ENCODE data around the gene CEBPB.
"Not testable (repeated sequence)": the region's sequence is repeated elsewhere in the genome, so short reads cannot be mapped to it uniquely, and the experiment has no call there.

The CEBPB gene

GRCh38 chr20:50193199-50193835 is 2.7 kb downstream of the CEBPB start:
- no peak for DNase-seq (ENCODE audit: low read depth in 2 of 2)

GRCh38 chr20:50193836-50194421 is 3.3 kb downstream of the CEBPB start:
- no peak for DNase-seq (ENCODE audit: low read depth in 2 of 2)

- DNase-seq (ENCODE audit: low read depth in 2 of 2), result no peak
Measured at GRCh38 chr20:50194422-50194830, 3.8 kb downstream of the CEBPB start.

GRCh38 chr20:50194831-50195523 is 4.3 kb downstream of the CEBPB start:
- no peak for DNase-seq (ENCODE audit: low read depth in 2 of 2)

GRCh38 chr20:50195524-50196120 is 5.0 kb downstream of the CEBPB start:
- no peak for DNase-seq (ENCODE audit: low read depth in 2 of 2)

- DNase-seq (ENCODE audit: low read depth in 2 of 2), result no peak
Measured at GRCh38 chr20:50196248-50196647, 5.6 kb downstream of the CEBPB start.

- DNase-seq (ENCODE audit: low read depth in 2 of 2), result no peak
Measured at GRCh38 chr20:50196896-50197295, 6.3 kb downstream of the CEBPB start.

GRCh38 chr20:50197463-50198179 is 7.0 kb downstream of the CEBPB start:
- DNase-seq (ENCODE audit: low read depth in 2 of 2), result no peak

GRCh38 chr20:50198180-50198666 is 7.6 kb downstream of the CEBPB start:
- no peak for DNase-seq (ENCODE audit: low read depth in 2 of 2)

- DNase-seq (ENCODE audit: low read depth in 2 of 2), result no peak
Measured at GRCh38 chr20:50198716-50199115, 8.1 kb downstream of the CEBPB start.

GRCh38 chr20:50199703-50200102 is 9.1 kb downstream of the CEBPB start:
- DNase-seq (ENCODE audit: low read depth in 2 of 2), result no peak

GRCh38 chr20:50200482-50201104 is 10.0 kb downstream of the CEBPB start:
- DNase-seq (ENCODE audit: low read depth in 2 of 2), result no peak

- not testable (repeated sequence) for DNase-seq (ENCODE audit: low read depth in 2 of 2)
Measured at GRCh38 chr20:50201710-50202109, 11.1 kb downstream of the CEBPB start.

- DNase-seq (ENCODE audit: low read depth in 2 of 2), result no peak
Measured at GRCh38 chr20:50202677-50203076, 12.0 kb downstream of the CEBPB start.

GRCh38 chr20:50203951-50204937 is 13.6 kb downstream of the CEBPB start:
- DNase-seq (ENCODE audit: low read depth in 2 of 2), result no peak

- DNase-seq (ENCODE audit: low read depth in 2 of 2), result no peak
Measured at GRCh38 chr20:50207026-50207425, 16.4 kb downstream of the CEBPB start.

- no peak for DNase-seq (ENCODE audit: low read depth in 2 of 2)
Measured at GRCh38 chr20:50208085-50208491, 17.5 kb downstream of the CEBPB start.

- DNase-seq (ENCODE audit: low read depth in 2 of 2), result not testable (repeated sequence)
Measured at GRCh38 chr20:50208815-50209214, 18.2 kb downstream of the CEBPB start.

GRCh38 chr20:50210066-50210619 is 19.5 kb downstream of the CEBPB start:
- DNase-seq (ENCODE audit: low read depth in 2 of 2), result no peak

- no peak for DNase-seq (ENCODE audit: low read depth in 2 of 2)
Measured at GRCh38 chr20:50211091-50211490, 20.5 kb downstream of the CEBPB start.

Data from fibroblast of skin of left quadriceps (primary cell).